ENCODE results near the gene MOV10L1.

Gene MOV10L1

GRCh38 chr22:50205781-50206569 lies 116.2 kb downstream of the MOV10L1 start:
- DNase-seq (ENCODE audit: low spot score): no peak

- DNase-seq (ENCODE audit: low spot score): peak; percentile 27
Observed at GRCh38 chr22:50206599-50206998, 116.8 kb downstream of the MOV10L1 start.

GRCh38 chr22:50207383-50208140 lies 117.8 kb downstream of the MOV10L1 start:
- no peak for DNase-seq (ENCODE audit: low spot score)

- no peak for DNase-seq (ENCODE audit: low spot score)
Observed at GRCh38 chr22:50208430-50208938, 118.7 kb downstream of the MOV10L1 start.

- DNase-seq (ENCODE audit: low spot score): no peak
Observed at GRCh38 chr22:50208939-50209892, 119.4 kb downstream of the MOV10L1 start.

- DNase-seq (ENCODE audit: low spot score): peak; percentile 83
Observed at GRCh38 chr22:50209893-50210292, 120.1 kb downstream of the MOV10L1 start.

- no peak for DNase-seq (ENCODE audit: low spot score)
Observed at GRCh38 chr22:50210378-50211139, 120.8 kb downstream of the MOV10L1 start.

- no peak for DNase-seq (ENCODE audit: low spot score)
Observed at GRCh38 chr22:50211147-50211546, 121.3 kb downstream of the MOV10L1 start.

All from COLO829 (cell line).